PC-9 (cell line): ENCODE data around the gene MT1G. TPM values are rescaled to one million over a fixed set of nuclear protein-coding genes. Genes with fewer than 3 reads are reported as not detected.
"Not testable (repeated sequence)": the region's sequence is repeated elsewhere in the genome, so short reads cannot be mapped to it uniquely, and the experiment has no call there.

Experiments used
- BruUV-seq: library from RNA; stranded (reverse); fragments of 400-500 nt; replicated peaks from 2 replicates; lab custom pipeline; 2021; lab: Mats Ljungman, UMichigan
- CTCF ChIA-PET: fragments of 300-600 bp; sonication (Branson Sonifier 250); formaldehyde crosslinking; loops from one replicate; lab custom pipeline; 2022; ENCODE audit warnings: antibody characterized with exemption; lab: Charles Lee
- POLR2A ChIA-PET: fragments of 300-600 bp; sonication (Branson Sonifier 250); formaldehyde crosslinking; loops from one replicate; lab custom pipeline; 2022; ENCODE audit warnings: antibody characterized with exemption; ENCODE audit not compliant: unreplicated experiment; lab: Charles Lee
- DNase-seq, 2 experiments: peaks; one replicate each; pipeline versions ENCODE4 v3.0.0 to v3.0.0-alpha.2; 2015 to 2022; ENCODE audit warnings: mixed read lengths in 1 of 2
- H2AFZ ChIP-seq: fragments of 200-600 bp; sonication (generic); 2 replicates; pipeline ENCODE4 v1.8.1; 2017; ENCODE audit warnings: antibody characterized with exemption
- H3F3A ChIP-seq: fragments of 200-600 bp; sonication (generic); 2 replicates; pipeline ENCODE4 v1.8.1; 2017; ENCODE audit warnings: antibody characterized with exemption, mild to moderate bottlenecking, low read depth; ENCODE audit not compliant: insufficient read depth
- H3K27ac ChIP-seq: fragments of 200-600 bp; sonication (generic); 2 replicates; pipeline ENCODE4 v1.6.1; 2016; ENCODE audit warnings: mixed run types
- H3K27me3 ChIP-seq: fragments of 200-600 bp; sonication (generic); 2 replicates; pipeline ENCODE4 v1.6.1; 2016; ENCODE audit warnings: low read depth, mixed run types; ENCODE audit not compliant: insufficient read depth
- H3K36me3 ChIP-seq: fragments of 200-600 bp; sonication (generic); 2 replicates; pipeline ENCODE4 v1.6.1; 2016; ENCODE audit warnings: low read depth, mixed run types
- H3K4me1 ChIP-seq: fragments of 200-600 bp; sonication (generic); replicated peaks from 2 replicates; pipeline ENCODE4 v1.6.1; 2016; ENCODE audit warnings: mixed run types; ENCODE audit not compliant: insufficient read depth
- H3K4me2 ChIP-seq: fragments of 200-600 bp; sonication (generic); 2 replicates; pipeline ENCODE4 v1.6.1; 2017; ENCODE audit warnings: mixed run types
- H3K4me3 ChIP-seq: fragments of 200-600 bp; sonication (generic); 2 replicates; pipeline ENCODE4 v1.6.1; 2016; ENCODE audit warnings: mixed run types
- H3K79me2 ChIP-seq: fragments of 200-600 bp; sonication (generic); 2 replicates; pipeline ENCODE4 v1.6.1; 2017; ENCODE audit warnings: low read depth, mixed run types
- H3K9me2 ChIP-seq: fragments of 200-600 bp; sonication (generic); 2 replicates; pipeline ENCODE4 v1.8.1; 2017; ENCODE audit warnings: mild to moderate bottlenecking; ENCODE audit not compliant: insufficient read depth
- H3K9me3 ChIP-seq: fragments of 200-600 bp; sonication (generic); 2 replicates; pipeline ENCODE4 v1.8.1; 2016; ENCODE audit warnings: low read depth; ENCODE audit not compliant: insufficient read depth
- H4K20me1 ChIP-seq: fragments of 200-600 bp; sonication (generic); 2 replicates; pipeline ENCODE4 v1.8.1; 2017; ENCODE audit not compliant: insufficient read depth
- CTCF ChIP-seq: fragments of 200-600 bp; sonication (generic); conservative IDR thresholded peaks from 2 replicates; pipeline ENCODE4 v1.6.1; 2017; ENCODE audit warnings: mixed run types, antibody characterized with exemption, mild to moderate bottlenecking, moderate library complexity
- EZH2 ChIP-seq: fragments of 200-600 bp; sonication (generic); IDR thresholded peaks from 2 replicates; pipeline ENCODE4 v1.8.0; 2017; ENCODE audit warnings: antibody characterized with exemption, low read depth
- intact Hi-C: fragments of 100-400 bp; cut with micrococcal nuclease; formaldehyde crosslinking; loops from one replicate; pipeline ENCODE4 v1.10.0; 2022; ENCODE audit not compliant: unreplicated experiment
- total RNA-seq: library from RNA; stranded (reverse); gene quantifications from 2 replicates; pipeline ENCODE4 v1.2.3, GENCODE V29; 2021

The MT1G gene
- total RNA-seq, 1 experiment from 2014 or later = not detected

GRCh38 chr16:56677474-56677873, 9.6 kb upstream of the MT1G start:
- no peak overlapping the region for H3K4me2 ChIP-seq
- H3K4me3 ChIP-seq = no peak overlapping the region
- no peaks in the 10 kb centered on the region for H3K9me2 ChIP-seq
- BruUV-seq = no TSS peak
- no peak overlapping the region for H2AFZ ChIP-seq
- H3K4me1 ChIP-seq = peaks cover 27% of the 10 kb centered on the region
- TF ChIP-seq CTCF = no peak
- TF ChIP-seq EZH2 = no peak
- H3K27me3 ChIP-seq = no peaks in the 10 kb centered on the region
- no peaks in the 10 kb centered on the region for H3K9me3 ChIP-seq
- H3F3A ChIP-seq = peaks cover 29% of the 10 kb centered on the region
- ChIA-PET POLR2A (no interaction called here), CTCF (no interaction called here)
- intact Hi-C loops = no loop called here
- H4K20me1 ChIP-seq = no peaks in the 10 kb centered on the region
- no peaks in the 10 kb centered on the region for H3K36me3 ChIP-seq
- DNase-seq = no peak
- no peak overlapping the region for H3K27ac ChIP-seq
- no peaks in the 10 kb centered on the region for H3K79me2 ChIP-seq

GRCh38 chr16:56675685-56676210, 7.9 kb upstream of the MT1G start:
- Histone ChIP-seq H3K4me2 (no peak overlapping the region), H4K20me1 (no peaks in the 10 kb centered on the region), H3K9me2 (no peaks in the 10 kb centered on the region), H3F3A (peaks cover 21% of the 10 kb centered on the region), H3K4me1 (peaks cover 14% of the 10 kb centered on the region), H3K79me2 (no peaks in the 10 kb centered on the region), H3K27ac (no peak overlapping the region), H2AFZ (no peak overlapping the region), H3K36me3 (no peaks in the 10 kb centered on the region), H3K9me3 (no peaks in the 10 kb centered on the region), H3K4me3 (no peak overlapping the region), H3K27me3 (no peaks in the 10 kb centered on the region)
- intact Hi-C loops = no loop called here
- BruUV-seq = no TSS peak
- POLR2A ChIA-PET = no interaction called here
- TF ChIP-seq EZH2 (no peak), CTCF (no peak)
- CTCF ChIA-PET = no interaction called here
- DNase-seq = no peak

GRCh38 chr16:56674570-56674969, 6.7 kb upstream of the MT1G start:
- H3K36me3 ChIP-seq, H3K4me3 ChIP-seq, intact Hi-C loops, H3K4me1 ChIP-seq, H3K27ac ChIP-seq, H3K9me3 ChIP-seq, CTCF ChIA-PET, H3K4me2 ChIP-seq, H3K79me2 ChIP-seq, H3K9me2 ChIP-seq, H2AFZ ChIP-seq, H4K20me1 ChIP-seq, POLR2A ChIA-PET, DNase-seq, BruUV-seq, H3K27me3 ChIP-seq: not testable (repeated sequence)
- peaks cover 11% of the 10 kb centered on the region; the same call in 1 of the 2 replicates for H3F3A ChIP-seq

GRCh38 chr16:56673921-56674320, 6.1 kb upstream of the MT1G start:
- Histone ChIP-seq H3K4me2 (no peak overlapping the region), H3K9me3 (no peaks in the 10 kb centered on the region), H3K36me3 (no peaks in the 10 kb centered on the region), H2AFZ (no peak overlapping the region), H3K79me2 (no peaks in the 10 kb centered on the region), H3K4me1 (no peaks in the 10 kb centered on the region; the same call in 1 of the 2 replicates), H4K20me1 (no peaks in the 10 kb centered on the region), H3F3A (0 out of 2 replicates have a peak, but pooled peaks cover 5% of the 10 kb centered on the region), H3K27ac (no peak overlapping the region), H3K4me3 (no peak overlapping the region), H3K9me2 (no peaks in the 10 kb centered on the region), H3K27me3 (peaks cover 4% of the 10 kb centered on the region; the same call in 1 of the 2 replicates)
- no peak for DNase-seq
- no TSS peak for BruUV-seq
- intact Hi-C loops = no loop called here
- POLR2A ChIA-PET = interaction anchor here (0.6 kb wide), 1 partner anchor 346 kb away, joined by 6 read pairs; no protein-coding TSS in a partner anchor
- CTCF ChIA-PET = no interaction called here
- TF ChIP-seq EZH2 (no peak), CTCF (peak; percentile 34)
